G401 (cell line): ENCODE measurements around the gene PLEKHA7. TPM values are rescaled to one million over a fixed set of nuclear protein-coding genes. Genes with fewer than 3 reads are reported as not detected.
A peak's percentile ranks its signal among the peaks of the same experiment; 100 is the strongest.
"Not testable (repeated sequence)": the region's sequence is repeated elsewhere in the genome, so short reads cannot be mapped to it uniquely, and the experiment has no call there.

Source experiments
- DNase-seq: peaks from one replicate; pipeline ENCODE4 v3.0.0-alpha.2; 2015; ENCODE audit warnings: low spot score
- in situ Hi-C: cut with HindIII; loops from 2 replicates; pipeline ENCODE4 v1.10.0; 2016; ENCODE audit warnings: low sequenced_read_pairs, mixed read lengths
- total RNA-seq: library from RNA; depleted of rRNA; stranded (reverse); fragments of >200 nt; shearing (Covaris generic); gene quantifications from 2 replicates; pipeline ENCODE4 v1.2.3, GENCODE V29; 2014

Gene PLEKHA7
- total RNA-seq, 1 experiment from 2014 or later, result 0.03 TPM

DNA sequence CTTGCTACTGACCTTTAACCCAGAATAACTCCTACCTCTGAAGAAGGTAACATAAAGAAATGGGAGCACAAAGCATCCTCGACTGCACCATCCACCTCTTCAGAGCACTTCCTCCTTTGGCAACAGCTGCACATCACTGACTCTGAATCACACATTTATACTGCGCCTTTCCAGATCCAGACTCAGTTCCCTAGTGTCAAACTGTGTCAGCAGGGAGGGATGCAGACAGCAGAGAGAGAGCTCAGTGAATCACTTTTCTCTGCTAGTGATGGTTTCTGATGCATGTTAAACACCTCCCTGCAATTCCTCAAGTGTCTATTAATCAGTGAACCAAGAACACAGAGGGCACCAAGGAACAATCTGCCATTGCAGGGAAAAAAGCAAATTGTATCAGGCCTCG, 118.9 kb downstream of the PLEKHA7 start:
- in situ Hi-C loops, result no loop called here
- no peak for DNase-seq

GRCh38 chr11:16893456-16894066, 120.7 kb downstream of the PLEKHA7 start:
- in situ Hi-C loops, result no loop called here
- DNase-seq, result no peak

DNA sequence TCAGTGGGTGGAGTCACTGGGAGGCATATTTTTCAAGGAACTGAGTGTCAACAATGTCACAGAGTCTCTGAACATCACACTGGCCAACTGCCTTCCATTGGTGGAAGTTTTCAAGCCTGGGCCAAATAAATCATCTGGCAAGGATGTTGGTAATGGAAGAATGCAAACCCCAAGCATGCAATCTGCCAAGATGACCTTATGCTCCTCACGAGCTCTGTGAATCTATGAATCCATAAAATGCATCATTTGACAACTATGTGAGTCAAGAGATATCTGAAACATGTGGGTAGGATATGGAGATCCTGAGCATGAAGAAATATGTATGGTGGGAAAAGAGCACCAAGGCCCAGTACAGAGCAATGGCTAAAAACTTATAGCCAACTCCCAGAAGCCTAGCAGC, 122.2 kb downstream of the PLEKHA7 start:
- DNase-seq, result no peak
- in situ Hi-C loops, result no loop called here

DNA sequence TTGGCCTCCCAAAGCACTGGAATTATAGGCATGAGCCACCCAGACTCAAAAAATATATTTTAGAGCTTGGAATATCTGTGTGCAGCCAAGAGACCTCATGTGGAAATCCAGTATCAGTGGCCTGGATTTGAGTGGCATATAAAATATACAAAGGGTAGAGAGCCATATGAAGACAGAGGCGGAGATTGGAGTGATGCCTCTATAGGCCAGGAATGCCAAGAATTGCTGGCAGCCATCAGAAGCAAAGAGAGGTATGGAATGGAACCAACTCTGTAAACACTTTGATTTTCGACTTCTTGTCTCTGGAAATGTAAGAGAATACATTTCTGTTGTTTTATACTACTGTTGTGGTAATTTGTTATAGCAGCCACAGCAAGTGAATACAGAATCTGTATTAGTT, 123.0 kb downstream of the PLEKHA7 start:
- in situ Hi-C loops, result no loop called here
- no peak for DNase-seq

GRCh38 chr11:16890442-16890841, 123.8 kb downstream of the PLEKHA7 start:
- no peak for DNase-seq

DNA sequence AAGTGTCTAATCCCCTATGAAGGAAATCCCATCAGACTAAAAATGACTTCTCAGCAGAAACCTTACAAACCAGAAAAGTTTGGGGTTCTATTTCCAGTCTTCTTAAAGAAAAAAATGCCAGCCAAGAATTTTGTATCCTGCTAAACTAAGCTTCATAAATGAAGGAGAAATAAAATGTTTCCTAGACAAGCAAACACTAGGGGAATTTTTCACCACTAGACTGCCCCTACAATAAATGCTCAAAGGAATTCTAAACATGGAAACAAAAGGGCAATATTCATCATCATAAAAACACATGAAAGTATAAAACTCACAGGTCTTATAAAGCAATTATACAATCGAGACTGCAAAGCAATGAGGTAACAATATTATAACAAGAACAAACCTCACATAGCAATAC, 124.3 kb downstream of the PLEKHA7 start:
- in situ Hi-C loops, result no loop called here
- no peak for DNase-seq

More at GRCh38 chr11:16890442-16890841, 123.8 kb downstream of the PLEKHA7 start:
- in situ Hi-C loops, result no loop called here

DNA sequence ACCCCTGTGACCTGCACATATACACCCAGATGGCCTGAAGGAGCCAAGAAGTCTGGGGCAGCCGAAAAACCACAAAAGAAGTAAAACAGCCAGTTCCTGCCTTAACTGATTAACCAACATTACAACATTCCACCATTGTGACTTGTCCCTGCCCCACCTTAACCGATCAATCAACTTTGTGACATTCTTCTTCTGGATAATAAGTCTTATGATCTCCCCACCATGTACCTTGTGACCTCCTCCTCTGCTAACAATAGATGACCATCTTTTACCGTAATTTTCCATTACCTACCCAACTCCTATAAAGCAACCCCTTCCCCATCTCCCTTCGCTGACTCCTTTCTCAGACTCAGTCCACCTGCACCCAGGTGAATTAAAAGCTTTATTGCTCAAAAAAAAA, 125.2 kb downstream of the PLEKHA7 start:
- in situ Hi-C loops, DNase-seq: not testable (repeated sequence)

DNA sequence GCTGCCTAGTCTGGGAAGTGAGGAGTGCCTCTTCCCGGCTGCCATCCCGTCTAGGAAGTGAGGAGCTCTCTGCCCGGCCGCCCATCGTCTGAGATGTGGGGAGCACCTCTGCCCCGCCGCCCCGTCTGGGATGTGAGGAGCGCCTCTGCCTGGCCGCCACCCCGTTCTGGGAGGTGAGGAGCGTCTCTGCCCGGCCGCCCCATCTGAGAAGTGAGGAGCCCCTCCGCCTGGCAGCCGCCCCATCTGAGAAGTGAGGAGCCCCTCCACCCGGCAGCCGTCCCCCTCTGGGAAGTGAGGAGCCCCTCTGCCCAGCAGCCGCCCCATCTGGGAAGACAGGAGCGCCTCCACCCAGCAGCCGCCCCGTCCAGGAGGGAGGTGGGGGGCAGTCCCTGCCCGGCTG, 126.3 kb downstream of the PLEKHA7 start:
- in situ Hi-C loops, DNase-seq: not testable (repeated sequence)

DNA sequence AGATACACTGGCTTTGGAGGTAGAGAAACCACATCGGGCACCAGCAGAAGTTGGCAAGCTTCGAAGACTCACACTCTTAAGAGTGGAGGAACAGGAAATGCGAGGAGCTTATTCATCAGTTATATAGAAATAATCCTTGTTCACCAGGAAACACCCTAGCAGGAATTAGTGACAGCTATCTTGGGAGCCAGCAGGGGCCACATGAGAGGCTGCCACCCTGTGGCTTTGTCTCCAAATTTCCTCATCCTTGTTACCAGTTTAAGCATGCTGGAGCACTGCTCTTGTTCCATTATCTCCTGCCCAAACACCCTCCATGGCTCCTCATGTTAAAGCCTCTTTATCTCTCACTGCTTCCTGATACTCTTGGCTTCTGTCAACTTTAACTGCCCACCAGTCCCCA, 131.0 kb downstream of the PLEKHA7 start:
- in situ Hi-C loops, result no loop called here
- DNase-seq, result no peak

GRCh38 chr11:16881766-16882165, 132.4 kb downstream of the PLEKHA7 start:
- in situ Hi-C loops, result no loop called here

GRCh38 chr11:16881074-16881709, 133.0 kb downstream of the PLEKHA7 start:
- in situ Hi-C loops, result no loop called here
- peak; percentile 57 for DNase-seq

More at GRCh38 chr11:16881766-16882165, 132.4 kb downstream of the PLEKHA7 start:
- DNase-seq, result no peak

- DNase-seq, result no peak
- in situ Hi-C loops, result no loop called here
These were observed 133.9 kb downstream of the PLEKHA7 start for GRCh38 chr11:16880184-16880801.

DNA sequence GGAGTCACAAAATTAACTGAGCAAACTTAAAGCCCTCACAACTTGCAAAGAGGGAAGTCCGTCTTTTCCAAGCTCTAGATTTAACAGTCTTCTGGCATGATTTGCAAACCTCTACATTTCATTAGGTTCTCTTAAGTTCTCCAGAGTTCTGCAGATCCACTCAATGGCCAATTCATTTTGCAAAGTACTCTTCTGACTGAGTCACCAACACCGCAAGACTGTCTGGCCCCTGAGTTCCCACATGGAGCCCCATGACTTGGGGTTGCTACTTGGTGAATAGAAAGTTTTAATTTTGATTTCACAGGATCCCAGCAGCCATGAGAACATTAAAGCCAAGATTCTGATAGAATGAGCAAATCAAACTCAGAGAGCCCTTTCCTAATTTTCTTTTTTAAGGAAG, 134.5 kb downstream of the PLEKHA7 start:
- in situ Hi-C loops, result no loop called here
- no peak for DNase-seq

GRCh38 chr11:16876837-16877236, 137.4 kb downstream of the PLEKHA7 start:
- in situ Hi-C loops, result no loop called here
- DNase-seq, result no peak

DNA sequence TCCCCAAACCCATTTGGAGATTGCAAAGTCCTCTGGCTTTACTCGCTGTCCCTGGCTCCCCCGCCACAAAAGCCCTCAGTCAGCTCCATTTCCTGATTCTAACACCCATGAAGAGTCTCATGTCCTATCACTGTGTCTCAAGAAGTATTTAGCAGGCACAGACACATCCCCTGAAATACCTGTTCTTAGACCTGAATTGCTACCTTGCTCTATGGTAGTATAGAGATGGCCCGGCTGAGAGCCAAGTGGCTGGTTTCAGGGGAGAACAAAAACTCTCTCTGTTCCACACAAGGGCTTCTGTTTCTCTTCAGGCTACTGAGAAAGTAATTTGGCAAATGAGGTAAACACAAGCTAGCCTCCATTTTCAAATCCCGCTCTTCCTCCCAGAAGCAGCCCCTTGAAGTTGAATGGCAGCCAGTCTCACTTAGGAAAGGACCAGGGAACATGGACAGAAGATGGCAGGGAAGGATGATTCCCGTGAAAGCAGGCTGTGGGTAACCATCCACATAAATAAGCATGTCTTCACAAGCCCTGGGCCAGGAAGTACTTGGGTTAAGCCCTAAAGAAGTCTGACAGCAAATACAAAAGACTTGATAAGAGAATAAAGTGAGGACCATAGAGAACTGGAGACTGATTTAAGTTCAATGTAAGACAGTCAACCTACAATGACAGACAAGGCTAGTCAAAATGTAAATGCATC, 138.0 kb downstream of the PLEKHA7 start:
- no peak for DNase-seq

DNA sequence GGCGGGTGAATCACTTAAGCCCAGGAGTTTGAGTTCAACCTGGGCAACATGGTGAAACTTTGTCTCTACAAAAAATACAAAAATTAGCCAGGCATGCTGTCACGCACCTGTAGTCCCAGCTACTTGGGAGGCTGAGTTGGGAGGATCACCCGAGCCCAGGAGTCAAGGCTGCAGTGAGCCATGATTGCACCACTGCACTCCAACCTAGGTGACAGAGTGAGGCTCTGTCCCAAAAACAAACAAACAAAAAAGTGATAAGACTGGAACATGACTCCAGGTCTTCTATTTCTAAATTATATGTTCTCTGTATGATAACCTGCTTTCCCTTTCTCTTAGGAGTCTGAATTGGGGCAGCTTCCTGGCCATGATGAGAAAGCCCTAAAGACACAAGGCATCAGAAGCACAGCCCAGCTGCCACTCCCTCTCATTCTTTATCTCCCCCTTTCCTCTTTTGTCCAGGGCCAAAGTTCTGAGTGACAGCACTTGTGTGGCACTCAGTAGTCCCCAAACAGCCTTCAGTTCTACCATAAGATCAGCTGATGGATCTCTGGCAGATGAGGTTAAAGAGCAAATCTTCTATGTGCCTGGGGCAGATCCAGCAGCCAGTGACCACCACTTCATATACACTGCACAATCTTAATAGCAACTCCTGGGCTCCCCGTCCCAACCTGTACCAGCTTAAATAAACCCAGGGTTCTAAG, 139.8 kb downstream of the PLEKHA7 start:
- in situ Hi-C loops, result no loop called here
- no peak for DNase-seq

More for the DNA sequence above, 138.0 kb downstream of the PLEKHA7 start:
- in situ Hi-C loops, result no loop called here

- DNase-seq, result no peak
- in situ Hi-C loops, result no loop called here
These were observed 140.9 kb downstream of the PLEKHA7 start for GRCh38 chr11:16873289-16873688.

GRCh38 chr11:16871368-16871767, 142.8 kb downstream of the PLEKHA7 start:
- in situ Hi-C loops, result no loop called here
- DNase-seq, result no peak

- in situ Hi-C loops, result no loop called here
- no peak for DNase-seq
These were observed 147.1 kb downstream of the PLEKHA7 start for GRCh38 chr11:16867097-16867496.
